ENCODE data around the gene CADM1.

CADM1 gene

DNA sequence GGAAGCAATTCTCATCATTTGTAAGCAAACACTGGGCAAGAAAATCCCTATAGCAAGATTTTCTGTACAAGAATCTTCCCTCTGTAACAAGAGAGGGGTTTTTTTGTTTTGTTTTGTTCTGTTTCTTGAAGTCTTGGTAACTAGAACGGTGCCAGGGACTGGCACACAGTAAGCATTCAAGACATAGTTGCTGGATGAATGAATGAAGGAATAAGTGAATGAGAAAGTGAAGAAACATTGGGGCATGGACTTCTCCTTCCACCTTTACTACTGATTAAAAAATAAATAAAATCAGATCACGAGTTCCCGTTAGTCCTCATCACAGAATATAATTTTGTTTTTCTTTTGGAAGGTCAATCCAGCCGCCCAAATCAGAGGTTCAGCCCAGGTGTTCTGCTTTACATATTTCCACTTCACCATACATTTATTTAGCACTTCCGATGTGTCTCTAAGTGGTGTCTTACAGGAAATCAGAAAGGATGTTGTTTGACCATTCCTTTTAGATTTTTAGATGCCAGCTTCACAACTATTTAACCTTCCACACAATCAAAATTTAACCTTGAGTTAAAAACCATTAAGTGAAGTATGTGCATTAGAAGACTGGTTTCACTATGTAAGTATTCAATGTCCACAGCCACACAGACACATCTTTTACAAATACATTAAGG, 281.2 kb downstream of the CADM1 start:
- no peak for DNase-seq

DNA sequence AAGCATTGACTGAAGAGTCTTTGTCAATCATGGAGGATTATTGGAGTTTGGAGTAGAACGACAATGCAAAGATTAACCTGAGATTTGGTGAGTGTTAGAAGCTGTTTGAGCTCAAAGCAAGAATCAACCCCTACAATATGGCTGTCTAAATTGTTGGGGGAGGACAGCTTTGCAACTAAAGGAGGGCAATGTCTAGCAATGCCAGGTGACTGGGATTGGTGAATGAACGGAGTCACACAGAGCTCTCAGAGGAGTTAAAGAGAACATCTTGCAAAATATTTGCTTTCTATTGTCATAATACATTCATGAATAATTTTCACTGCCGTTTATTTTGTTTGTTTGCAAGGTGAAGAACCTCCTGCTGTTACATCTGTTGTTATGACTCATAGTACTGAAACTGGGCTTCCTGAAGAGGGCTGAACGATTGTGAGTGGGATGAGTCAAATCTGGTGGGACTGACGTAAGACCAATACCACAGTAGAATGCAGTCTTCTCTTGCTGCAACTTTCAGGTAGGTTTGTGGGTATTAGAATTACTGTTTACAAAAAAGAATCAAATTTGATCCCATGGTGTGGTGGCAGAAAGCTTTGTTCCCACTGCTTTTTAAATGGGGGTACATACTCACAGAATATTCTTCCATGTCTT, 281.9 kb downstream of the CADM1 start:
- no peak for DNase-seq

DNA sequence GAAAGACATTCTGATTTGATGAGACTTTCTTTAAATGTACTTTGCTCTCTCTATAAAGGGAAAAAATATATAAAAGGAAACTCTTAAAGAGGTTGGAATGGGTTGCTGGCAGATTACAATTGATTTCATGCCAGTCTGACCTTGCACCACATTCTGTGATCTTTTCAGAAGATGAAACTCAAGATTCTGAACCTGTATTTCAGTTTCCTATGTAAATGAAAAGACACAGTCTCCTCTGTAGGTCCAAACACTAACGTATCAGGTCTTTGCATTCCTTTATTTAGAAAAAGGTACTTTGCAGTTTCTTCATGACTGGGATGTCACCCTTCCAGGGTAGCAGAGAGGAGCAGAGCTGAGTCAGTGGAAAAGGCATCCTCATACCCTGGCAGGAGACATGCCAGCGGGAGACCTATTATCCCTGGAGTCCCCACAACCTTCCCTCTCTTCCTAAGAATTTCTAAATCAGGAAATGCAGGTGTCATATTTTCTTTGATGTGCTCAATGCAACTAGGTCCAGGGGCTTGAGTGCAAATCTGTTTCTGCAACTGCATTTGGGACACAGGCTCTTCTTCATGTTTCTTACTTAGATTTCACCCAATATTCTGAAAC, 282.6 kb downstream of the CADM1 start:
- no peak for DNase-seq

DNA sequence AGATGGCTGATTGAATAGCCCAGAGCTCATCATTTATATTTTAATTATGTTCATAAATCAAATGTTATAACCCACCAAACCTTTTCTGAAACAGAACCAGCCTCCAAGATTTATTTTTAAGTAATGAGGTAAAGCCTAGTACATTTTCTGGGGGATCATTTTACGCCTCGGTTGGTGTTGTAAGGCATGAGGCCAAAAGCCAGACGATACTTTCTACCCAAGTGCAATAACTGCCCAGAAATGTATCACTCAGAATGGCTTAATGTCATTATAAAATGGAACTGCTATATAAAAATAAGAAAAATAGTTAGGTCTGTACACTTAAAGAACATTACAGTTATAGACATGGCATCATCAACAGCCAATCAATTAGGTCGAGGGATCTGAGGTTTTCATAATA, 283.3 kb downstream of the CADM1 start:
- DNase-seq, result no peak

DNA sequence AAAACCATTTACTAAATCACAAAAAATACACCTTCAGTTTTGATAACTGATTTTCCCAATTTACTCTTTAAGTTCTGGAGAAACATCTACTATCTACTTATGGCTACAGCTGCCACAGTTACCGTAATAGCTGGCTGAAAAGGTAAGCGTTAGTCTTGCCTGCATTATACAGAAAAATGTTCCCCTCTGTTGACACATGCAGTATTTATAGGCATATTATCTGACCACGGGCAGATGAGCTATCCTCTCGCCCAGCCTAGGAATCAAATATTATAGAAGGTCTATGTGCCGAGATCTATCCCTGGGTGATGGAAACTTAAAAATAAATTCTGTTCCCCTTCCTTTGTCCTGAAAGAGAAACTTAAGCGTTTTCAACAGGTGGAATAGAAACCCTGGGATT, 283.8 kb downstream of the CADM1 start:
- no peak for DNase-seq

DNA sequence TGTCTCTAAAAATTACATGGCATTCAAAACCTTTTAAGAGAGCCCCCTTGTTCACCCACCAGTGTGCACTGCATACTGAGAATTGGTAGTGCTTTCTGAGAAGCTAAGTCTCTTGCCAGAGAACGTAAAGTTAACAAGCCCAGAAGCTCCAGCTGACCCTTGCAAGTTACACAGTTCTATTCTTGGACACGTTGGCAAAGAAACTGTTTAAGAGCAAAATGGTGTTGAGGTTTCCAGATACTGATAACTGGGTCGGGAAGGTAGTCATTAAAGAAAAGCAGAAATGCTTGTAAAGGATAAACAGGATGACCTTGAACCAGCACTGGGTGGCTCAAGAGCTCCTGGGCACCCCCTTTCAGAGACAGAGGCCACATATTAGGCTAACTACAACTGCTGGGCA, 284.8 kb downstream of the CADM1 start:
- DNase-seq, result no peak

DNA sequence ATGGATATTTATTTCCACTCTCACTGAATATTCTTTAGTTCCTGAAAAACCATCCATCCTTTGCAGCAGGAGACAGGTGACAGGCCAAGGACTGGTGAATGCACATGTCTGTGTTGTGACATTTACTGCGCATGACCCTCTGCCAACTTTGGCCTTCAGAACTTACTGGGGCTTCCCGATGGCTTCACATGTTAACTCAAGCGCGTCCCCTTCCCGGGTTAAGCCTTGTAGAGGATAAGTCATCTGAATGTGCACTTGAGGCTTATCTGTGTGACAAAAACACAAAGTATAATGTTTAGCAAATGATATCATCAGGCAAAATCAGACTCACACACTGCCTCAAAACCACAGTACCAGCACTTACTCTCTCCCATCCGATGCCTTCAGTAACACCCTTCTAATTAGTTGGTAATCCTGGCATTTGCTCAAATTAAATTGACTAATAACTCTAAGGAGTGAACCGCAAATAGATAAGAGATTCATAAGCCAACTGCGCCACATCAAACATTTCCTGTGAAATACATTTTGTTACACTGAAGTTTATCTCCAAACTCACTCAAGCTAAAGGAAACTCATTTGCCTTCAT, 286.4 kb downstream of the CADM1 start:
- DNase-seq, result no peak

DNA sequence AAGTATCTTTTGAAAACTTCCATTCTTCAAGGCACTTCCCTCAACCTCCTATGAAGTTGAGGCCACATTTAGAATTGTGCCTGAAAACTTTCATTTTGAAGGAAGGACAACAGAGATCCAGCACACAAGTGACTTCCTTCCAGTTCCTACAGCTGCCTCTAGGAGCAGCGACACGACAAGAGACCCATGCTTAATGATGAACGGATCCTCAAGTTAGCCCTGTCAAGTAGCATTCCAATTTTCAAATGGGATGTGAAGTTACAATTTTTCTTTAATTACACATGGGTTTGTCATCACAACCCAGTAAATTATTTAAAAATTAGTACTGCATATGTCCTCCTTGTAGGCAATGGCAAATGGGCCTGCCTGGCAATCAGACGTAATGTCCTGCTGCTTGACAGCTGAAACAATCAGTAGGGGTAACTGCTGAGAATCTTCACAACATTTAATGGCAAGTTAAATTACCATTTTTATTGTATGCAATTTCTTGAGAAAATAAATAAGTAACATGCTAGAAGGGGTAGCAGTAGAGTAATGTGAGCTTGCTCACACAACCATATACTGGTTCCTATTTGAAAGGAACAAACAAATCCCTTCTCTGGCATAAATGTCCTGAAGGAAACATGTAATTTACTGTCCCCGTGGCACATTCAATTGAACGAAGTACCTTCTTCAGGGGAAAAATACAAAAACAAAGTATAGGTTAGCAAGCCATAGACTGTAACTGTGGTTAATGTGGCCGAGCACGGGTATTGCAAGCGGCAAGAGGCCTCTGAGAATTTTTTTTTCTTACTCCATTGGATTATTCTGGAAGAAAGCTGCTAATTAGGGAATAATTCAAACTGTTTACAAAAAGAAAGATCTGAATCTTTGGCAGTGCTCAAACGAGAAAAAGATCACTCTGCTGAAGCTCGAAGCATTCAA, 288.3 kb downstream of the CADM1 start:
- DNase-seq, result no peak

DNA sequence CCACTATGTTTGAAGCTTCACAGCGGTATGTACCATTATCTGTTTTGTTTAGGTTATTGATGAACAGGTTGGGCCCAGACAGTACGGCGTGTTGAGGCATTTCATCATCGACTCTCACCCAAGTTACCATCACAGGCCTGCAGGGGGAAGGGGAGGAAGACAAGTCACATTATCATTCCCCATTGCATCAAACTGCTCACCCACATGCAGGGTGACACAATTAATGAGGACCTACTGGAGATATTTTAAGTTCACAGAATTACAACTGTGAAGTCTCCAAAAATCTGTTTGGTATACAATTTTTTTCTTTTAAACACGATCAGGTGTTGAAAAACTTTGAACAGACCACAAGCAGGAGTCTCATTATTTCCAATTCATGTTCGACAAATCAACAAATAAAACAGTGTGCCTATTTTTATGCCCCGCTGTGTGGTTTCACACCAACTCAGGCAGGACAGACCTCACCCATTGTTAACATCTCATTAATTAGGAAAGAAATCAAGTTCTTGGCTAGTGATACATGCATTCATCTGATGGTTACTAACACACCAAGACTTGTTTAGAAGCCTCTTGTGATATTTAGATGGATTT, 289.5 kb downstream of the CADM1 start:
- DNase-seq, result no peak

DNA sequence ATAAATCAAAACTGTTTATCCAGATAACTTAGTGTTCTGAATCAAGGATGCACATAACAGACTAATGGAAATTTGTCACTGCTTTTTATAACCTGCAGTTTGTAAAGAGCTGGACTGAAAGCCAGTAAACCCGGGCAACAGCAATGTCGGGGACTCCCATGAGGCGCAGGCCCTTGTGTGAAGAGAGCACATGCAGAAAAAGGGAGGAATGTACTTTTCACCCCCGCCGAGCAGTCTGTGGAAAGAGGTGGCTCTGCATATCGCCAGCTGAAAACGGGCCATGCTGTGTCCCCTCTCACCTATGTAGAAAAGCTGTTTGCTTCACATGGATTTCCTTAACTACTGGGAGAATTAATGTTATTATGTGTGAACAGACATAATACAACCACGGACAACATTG, 291.2 kb downstream of the CADM1 start:
- no peak for DNase-seq

DNA sequence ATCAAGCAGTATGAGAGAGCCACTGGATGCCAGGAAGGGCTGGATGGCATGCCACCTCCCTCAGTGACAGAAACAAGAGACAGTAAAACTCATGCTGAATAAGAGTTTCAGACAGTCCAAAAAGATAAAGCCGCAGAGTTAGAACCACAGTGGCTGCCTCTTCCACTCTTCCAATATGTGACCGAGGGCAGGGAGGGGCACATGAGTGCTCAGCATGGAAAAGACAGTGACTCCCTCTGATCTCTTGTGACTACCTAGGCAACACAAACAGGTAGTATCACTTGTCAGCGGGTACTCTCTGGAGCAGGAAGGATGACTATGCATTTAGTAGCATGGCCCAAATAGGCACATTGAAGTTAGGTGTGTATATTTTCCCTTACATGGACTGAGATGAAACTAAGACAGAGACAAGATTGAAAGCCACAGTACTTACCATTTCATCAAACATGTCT, 295.4 kb downstream of the CADM1 start:
- no peak for DNase-seq

DNA sequence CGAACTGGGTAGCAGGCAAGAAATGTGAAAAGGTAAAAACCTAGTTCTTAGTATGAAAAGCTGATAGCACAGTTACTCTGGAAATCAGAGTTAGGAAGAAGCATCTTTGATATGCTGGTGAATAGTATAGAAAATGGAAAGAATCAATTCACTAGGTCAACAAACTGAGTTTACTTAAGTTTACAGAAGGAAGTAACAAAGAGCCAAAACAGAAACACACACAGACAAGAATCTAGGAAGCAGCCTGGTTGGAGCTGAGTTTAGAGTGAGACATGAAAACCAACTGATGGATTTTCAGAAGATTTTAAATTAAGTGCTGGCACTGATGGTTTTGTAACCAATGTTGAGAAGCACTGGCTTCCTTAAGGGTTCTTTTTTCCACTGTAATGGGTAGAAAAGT, 296.3 kb downstream of the CADM1 start:
- DNase-seq, result no peak

DNA sequence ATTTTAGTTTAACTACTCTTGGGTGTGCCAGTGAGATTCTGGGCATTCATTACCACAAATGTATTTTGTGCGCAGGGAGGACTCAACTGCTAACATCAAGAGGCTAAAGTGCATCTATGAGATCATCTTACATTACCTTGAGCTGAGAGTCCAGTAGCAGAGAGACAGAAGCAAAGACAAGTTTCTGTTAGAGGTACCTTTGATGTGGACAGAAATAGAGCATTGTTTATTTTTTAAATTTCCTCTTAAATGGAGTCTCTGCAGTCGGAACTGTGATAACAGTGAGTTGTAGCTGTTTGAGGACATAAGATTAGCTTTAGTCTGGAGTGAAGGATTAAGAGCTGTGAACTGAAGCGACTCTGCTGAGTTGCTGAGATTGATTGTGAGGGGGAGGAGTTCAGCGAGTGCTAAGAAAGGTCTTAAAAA, 297.0 kb downstream of the CADM1 start:
- no peak for DNase-seq

DNA sequence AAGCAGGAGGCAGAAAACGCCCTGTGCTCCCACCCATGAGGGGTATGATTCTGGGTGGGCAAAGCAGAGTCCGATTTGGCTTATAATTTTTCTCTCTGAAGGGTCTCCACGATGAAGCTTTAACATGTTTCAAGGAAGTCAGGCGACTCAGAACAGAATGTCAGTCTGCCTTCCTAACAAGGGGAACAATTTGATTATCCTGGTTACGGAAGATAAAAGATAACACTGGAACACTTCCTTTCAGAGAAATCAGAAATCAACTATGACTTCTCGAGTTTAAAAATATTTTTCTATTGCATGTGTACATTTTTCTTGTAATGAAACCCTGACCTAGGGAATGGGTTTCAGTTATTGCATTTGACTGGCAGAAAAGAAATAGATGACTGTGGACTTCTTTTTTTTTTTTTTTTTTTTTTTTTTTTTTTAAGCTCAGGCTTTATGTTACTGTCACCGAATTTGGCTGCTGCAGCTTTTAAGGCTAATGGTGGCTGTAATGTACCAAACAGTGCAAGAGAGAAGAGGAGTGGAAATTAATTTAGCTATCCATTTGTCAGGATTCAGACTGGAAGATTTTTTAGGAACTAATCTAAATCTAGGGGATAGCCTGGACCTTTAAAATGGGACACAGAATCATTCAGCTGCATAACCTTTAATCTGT, 297.7 kb downstream of the CADM1 start:
- no peak for DNase-seq

DNA sequence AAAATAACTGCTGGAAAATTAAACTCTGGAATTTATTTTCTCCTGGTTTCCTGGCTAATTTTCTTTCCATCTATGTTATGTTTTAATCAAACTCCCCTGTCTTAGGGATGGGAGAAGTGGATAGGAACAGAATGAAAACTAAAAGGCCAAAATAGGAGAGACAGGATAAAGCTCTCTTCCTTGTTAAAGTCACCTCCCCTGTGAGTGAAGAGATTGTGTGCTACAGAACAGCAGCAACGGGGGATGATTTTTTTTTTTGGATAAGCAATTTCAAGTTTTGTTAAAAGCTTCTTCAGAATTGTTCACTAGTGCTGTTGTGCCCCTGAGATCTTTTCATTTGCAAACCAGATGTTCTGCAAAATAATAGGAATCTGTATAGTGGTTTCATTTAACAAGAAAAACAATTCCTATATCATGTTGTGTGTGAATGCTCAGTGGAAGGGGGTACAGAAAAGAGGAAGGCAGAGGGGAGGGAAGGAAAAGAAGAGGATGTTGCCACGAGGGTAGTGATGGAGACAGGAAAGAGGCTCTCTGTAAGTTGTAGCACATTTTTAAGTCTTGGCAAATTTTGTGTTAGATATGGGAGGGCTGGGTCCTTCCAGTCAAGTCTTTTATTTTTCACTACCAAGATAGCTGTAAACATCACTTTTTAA, 301.2 kb downstream of the CADM1 start:
- DNase-seq, result no peak

DNA sequence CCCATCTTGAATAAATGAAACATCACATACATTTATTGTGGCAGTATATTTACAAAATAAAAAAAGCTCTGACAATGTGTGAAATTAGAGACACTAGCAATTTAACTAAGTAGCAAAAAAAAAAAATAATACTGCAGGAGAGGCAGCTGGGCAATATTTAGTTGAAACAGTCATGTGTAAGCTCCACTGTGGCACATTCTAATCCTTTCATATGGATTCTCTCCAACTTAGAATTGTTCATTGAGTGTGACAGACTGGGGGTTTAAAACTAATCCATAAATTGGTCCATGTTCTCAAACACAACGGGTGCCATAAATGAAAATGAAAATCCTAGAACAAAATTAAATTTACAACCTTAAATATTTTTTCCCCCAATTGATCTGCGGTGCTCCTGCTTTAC, 302.1 kb downstream of the CADM1 start:
- DNase-seq, result no peak

DNA sequence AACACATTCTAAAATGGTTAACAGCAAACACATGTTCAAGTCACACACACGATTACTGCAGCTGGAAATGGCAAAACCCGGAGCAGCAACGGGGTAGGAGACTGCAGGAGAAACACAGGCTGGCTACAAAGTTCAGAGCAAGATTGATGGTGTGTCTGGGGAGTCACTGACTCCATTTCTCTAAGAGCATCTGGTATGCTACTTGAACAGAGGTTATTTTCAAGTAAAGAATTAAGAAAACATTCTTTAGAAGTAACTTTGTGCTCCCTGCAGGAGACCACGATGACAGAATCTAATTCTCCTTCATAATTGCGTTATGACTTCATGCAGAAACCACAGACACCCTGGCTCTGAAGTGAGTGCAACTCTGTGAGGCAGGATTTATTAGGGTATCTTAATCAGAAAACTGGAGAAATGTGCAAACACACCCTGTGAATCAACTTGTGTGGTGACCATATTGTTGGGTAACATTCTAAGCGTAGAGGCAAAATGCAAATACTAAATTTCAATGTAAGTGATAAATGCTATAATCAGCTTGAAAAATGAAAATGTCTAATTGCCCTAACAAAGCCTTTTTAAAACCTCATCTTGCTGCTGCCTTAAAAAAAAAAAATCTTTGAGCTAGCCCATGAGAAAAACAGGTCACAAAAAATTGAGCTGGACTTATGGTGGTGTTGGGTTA, 303.0 kb downstream of the CADM1 start:
- DNase-seq, result no peak

DNA sequence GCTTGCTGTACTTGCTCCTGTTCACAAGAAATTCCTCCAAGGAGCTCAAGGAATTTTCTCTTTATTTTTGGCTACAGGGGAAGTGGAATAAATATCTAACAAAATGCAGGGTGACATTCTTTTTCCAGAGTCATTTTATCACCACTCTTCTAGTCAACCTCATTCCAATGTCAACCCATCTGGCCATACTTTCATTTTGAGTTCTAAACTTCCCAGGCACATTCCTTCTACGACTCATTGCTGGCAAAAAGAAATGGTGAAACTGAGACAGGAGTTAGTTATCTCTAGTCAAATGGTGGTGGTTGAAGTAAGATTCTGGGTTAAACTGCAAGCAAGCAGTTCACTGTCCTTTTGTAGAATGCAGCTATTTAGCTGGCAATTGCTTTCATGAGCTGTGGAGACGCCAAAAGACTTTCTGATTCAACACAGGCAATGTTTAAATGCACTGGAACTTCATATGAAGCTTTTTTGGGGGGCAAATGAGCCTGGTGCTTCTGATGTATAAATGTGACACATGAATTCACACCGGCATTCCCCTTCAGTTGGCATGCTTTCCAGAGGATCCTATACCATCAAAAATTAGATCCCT, 304.6 kb downstream of the CADM1 start:
- DNase-seq, result no peak

DNA sequence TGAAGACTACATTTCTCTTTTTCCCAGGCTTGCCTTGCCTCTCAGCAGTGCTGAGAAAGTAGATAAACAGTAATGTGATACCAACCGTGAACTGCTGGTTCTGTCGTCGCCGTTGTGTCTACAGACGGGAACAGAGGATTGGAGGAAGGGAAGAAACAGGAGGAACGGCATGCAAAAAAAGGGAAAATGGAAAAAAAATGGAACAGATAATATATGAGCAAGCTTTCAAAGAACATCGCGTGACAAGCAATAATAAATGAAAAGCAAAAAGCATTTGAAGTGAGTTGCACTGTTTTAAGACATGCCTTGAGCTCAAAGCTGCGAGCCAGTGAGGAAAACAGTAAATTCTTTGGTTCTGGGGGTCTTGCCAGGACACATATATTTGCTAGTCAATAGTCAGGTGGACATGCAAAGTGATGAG, 305.9 kb downstream of the CADM1 start:
- no peak for DNase-seq

DNA sequence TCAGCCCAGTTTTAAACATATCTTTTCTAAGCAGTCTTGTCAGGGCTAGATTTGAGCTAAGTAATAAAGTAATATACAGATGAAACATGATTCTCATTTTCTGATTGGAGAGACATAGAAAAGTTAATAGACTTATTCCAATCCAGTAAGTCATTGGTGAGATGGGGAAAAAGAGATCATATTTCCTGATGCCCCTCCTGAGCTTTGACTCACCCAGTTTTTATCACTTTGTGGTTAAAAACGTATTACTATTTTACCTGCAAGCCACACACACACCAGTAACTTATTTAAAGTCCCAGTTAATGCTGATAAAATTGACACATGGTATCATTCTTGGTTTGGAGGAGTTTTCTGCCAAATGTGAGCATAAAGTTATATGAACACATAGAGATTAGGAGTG, 306.8 kb downstream of the CADM1 start:
- no peak for DNase-seq
